Smooth muscle cell of the pulmonary artery (primary cell): Measurements from ENCODE around the gene HUWE1. TPM values are rescaled to one million over a fixed set of nuclear protein-coding genes. Genes with fewer than 3 reads are reported as not detected.

Experiments used
- total RNA-seq: library from RNA; depleted of rRNA; stranded (reverse); fragments of >200 nt; gene quantifications from 2 replicates; pipeline ENCODE4 v1.2.3, GENCODE V29; 2014

HUWE1 gene, protein sequence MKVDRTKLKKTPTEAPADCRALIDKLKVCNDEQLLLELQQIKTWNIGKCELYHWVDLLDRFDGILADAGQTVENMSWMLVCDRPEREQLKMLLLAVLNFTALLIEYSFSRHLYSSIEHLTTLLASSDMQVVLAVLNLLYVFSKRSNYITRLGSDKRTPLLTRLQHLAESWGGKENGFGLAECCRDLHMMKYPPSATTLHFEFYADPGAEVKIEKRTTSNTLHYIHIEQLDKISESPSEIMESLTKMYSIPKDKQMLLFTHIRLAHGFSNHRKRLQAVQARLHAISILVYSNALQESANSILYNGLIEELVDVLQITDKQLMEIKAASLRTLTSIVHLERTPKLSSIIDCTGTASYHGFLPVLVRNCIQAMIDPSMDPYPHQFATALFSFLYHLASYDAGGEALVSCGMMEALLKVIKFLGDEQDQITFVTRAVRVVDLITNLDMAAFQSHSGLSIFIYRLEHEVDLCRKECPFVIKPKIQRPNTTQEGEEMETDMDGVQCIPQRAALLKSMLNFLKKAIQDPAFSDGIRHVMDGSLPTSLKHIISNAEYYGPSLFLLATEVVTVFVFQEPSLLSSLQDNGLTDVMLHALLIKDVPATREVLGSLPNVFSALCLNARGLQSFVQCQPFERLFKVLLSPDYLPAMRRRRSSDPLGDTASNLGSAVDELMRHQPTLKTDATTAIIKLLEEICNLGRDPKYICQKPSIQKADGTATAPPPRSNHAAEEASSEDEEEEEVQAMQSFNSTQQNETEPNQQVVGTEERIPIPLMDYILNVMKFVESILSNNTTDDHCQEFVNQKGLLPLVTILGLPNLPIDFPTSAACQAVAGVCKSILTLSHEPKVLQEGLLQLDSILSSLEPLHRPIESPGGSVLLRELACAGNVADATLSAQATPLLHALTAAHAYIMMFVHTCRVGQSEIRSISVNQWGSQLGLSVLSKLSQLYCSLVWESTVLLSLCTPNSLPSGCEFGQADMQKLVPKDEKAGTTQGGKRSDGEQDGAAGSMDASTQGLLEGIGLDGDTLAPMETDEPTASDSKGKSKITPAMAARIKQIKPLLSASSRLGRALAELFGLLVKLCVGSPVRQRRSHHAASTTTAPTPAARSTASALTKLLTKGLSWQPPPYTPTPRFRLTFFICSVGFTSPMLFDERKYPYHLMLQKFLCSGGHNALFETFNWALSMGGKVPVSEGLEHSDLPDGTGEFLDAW (N-terminal part only)
- total RNA-seq: 166 and 170 TPM in 2 replicates

GRCh38 chrX:53686151-53686885 is at the start of gene HUWE1:
HUWE1 (minus strand) TSS chrX:53686719; CDS start chrX:53654107, 32,612 bp downstream.

